Effector CD4-positive, alpha-beta T cell (primary cell): ENCODE data around the gene ALDH18A1.
"Not testable (repeated sequence)": the region's sequence is repeated elsewhere in the genome, so short reads cannot be mapped to it uniquely, and the experiment has no call there.

Experiments used
- DNase-seq: peaks from one replicate; pipeline ENCODE4 v3.0.0-alpha.2; 2020

The ALDH18A1 gene

GRCh38 chr10:95648138-95648537 lies 8.4 kb downstream of the ALDH18A1 start:
- no peak for DNase-seq

- no peak for DNase-seq
These were observed 10.4 kb downstream of the ALDH18A1 start for GRCh38 chr10:95646160-95646559.

GRCh38 chr10:95644901-95645300 lies 11.6 kb downstream of the ALDH18A1 start:
- no peak for DNase-seq

GRCh38 chr10:95640891-95641315 lies 15.6 kb downstream of the ALDH18A1 start:
- no peak for DNase-seq

GRCh38 chr10:95637911-95638310 lies 18.6 kb downstream of the ALDH18A1 start:
- no peak for DNase-seq

- DNase-seq = no peak
These were observed 19.4 kb downstream of the ALDH18A1 start for GRCh38 chr10:95637140-95637539.

- no peak for DNase-seq
These were observed 21.2 kb downstream of the ALDH18A1 start for GRCh38 chr10:95635319-95635733.

GRCh38 chr10:95628786-95629185 lies 27.7 kb downstream of the ALDH18A1 start:
- no peak for DNase-seq

- no peak for DNase-seq
These were observed 30.0 kb downstream of the ALDH18A1 start for GRCh38 chr10:95626500-95626899.

- not testable (repeated sequence) for DNase-seq
These were observed 36.1 kb downstream of the ALDH18A1 start for GRCh38 chr10:95620415-95620814.

GRCh38 chr10:95618101-95618500 lies 38.4 kb downstream of the ALDH18A1 start:
- DNase-seq = no peak

- DNase-seq = no peak
These were observed 40.1 kb downstream of the ALDH18A1 start for GRCh38 chr10:95616446-95616845.

- DNase-seq = no peak
These were observed 43.2 kb downstream of the ALDH18A1 start for GRCh38 chr10:95613330-95613729.

- DNase-seq = no peak
These were observed 45.8 kb downstream of the ALDH18A1 start for GRCh38 chr10:95610727-95611126.

GRCh38 chr10:95606922-95607321 lies 49.6 kb downstream of the ALDH18A1 start:
- no peak for DNase-seq

- DNase-seq = no peak
These were observed 51.3 kb downstream of the ALDH18A1 start for GRCh38 chr10:95605163-95605562.

GRCh38 chr10:95604630-95605029 lies 51.9 kb downstream of the ALDH18A1 start:
- DNase-seq = no peak

GRCh38 chr10:95602382-95602781 lies 54.1 kb downstream of the ALDH18A1 start:
- no peak for DNase-seq

GRCh38 chr10:95601116-95601719 lies 55.3 kb downstream of the ALDH18A1 start:
- peak; percentile 17 for DNase-seq

GRCh38 chr10:95600158-95600557 lies 56.4 kb downstream of the ALDH18A1 start:
- DNase-seq = no peak

- DNase-seq = no peak
These were observed 58.7 kb downstream of the ALDH18A1 start for GRCh38 chr10:95597788-95598187.

- no peak for DNase-seq
These were observed 68.5 kb downstream of the ALDH18A1 start for GRCh38 chr10:95588025-95588424.

- DNase-seq = no peak
These were observed 76.5 kb downstream of the ALDH18A1 start for GRCh38 chr10:95579835-95580535.

GRCh38 chr10:95579292-95579691 lies 77.2 kb downstream of the ALDH18A1 start:
- no peak for DNase-seq

GRCh38 chr10:95578619-95579018 lies 77.9 kb downstream of the ALDH18A1 start:
- DNase-seq = no peak
